Tibial artery (tissue), 4 donors: ENCODE data around the gene DNAI4.
A peak's percentile ranks its signal among the peaks of the same experiment; 100 is the strongest.
"Not testable (repeated sequence)": the region's sequence is repeated elsewhere in the genome, so short reads cannot be mapped to it uniquely, and the experiment has no call there.

Experiments used
- DNase-seq, 2 donors: peaks; one replicate each; pipeline ENCODE4 v3.0.0-alpha.2; 2019
- H3K27ac ChIP-seq, 2 donors: fragments of 200-600 bp; sonication (generic) in 1 of 2; 1 replicate in 1 of 2; 2 replicates in 1 of 2; pipeline ENCODE4 v1.5.1; 2018 to 2019; ENCODE audit warnings: mild to moderate bottlenecking in 1 of 2
- H3K27me3 ChIP-seq, 2 donors: fragments of 200-600 bp; sonication (generic) in 1 of 2; one replicate each; pipeline versions ENCODE4 v1.5.1 to v1.6.0; 2016 to 2019
- H3K36me3 ChIP-seq, 3 donors: fragments of 200-600 bp; sonication (generic) in 2 of 3; one replicate each; pipeline ENCODE4 v1.5.1; 2016 to 2019; ENCODE audit warnings: mild to moderate bottlenecking in 2 of 3
- H3K4me1 ChIP-seq, 4 donors: fragments of 200-600 bp; sonication (generic) in 2 of 4; 1 replicate in 3 of 4; 2 replicates in 1 of 4; pipeline ENCODE4 v1.5.1; 2016 to 2019
- H3K4me3 ChIP-seq, 2 donors: fragments of 200-600 bp; sonication (generic) in 1 of 2; 1 replicate in 1 of 2; 2 replicates in 1 of 2; pipeline ENCODE4 v1.5.1; 2018 to 2019; ENCODE audit warnings: mild to moderate bottlenecking in 2 of 2
- H3K9me3 ChIP-seq, 3 donors: fragments of 200-600 bp; sonication (generic) in 1 of 3; one replicate each; pipeline ENCODE4 v1.5.1; 2016 to 2019
- CTCF ChIP-seq, 2 experiments: fragments of 200-600 bp in 1 of 2; fragments of 450-650 bp in 1 of 2; IDR thresholded peaks; one replicate each; pipeline ENCODE4 v1.5.1; 2017 to 2019; ENCODE audit warnings: antibody characterized with exemption in 2 of 2, mild to moderate bottlenecking in 1 of 2, moderate library complexity in 1 of 2
- intact Hi-C: fragments of 100-400 bp; cut with DNase I; formaldehyde crosslinking; loops from one replicate; pipeline ENCODE4 v1.15.0; 2023; ENCODE audit warnings: low total_unique reads

DNAI4 gene

GRCh38 chr1:66919063-66919462 is 5.6 kb downstream of the DNAI4 start:
- Histone ChIP-seq H3K4me3 (no peak overlapping the region), H3K36me3 (no peaks in the 10 kb centered on the region), H3K27me3 (no peaks in the 10 kb centered on the region), H3K4me1 (peaks cover 0 to 23% (median 15%) of the 10 kb centered on the region in 4 donors), H3K9me3 (no peaks in the 10 kb centered on the region), H3K27ac (peak overlapping the region; percentile 5 to 40)
- TF ChIP-seq CTCF (IDR thresholded peaks at IDR 0.05) = no peak
- intact Hi-C loops = no loop called here
- no peak for DNase-seq

GRCh38 chr1:66917476-66917875 is 7.2 kb downstream of the DNAI4 start:
- Histone ChIP-seq H3K4me1 (peaks cover 0 to 11% (median 2%) of the 10 kb centered on the region in 4 donors), H3K4me3 (no peak overlapping the region), H3K36me3 (no peaks in the 10 kb centered on the region), H3K27me3 (no peaks in the 10 kb centered on the region), H3K27ac (peak overlapping the region in 1 of 2 donors; percentile 5), H3K9me3 (no peaks in the 10 kb centered on the region)
- DNase-seq = no peak
- TF ChIP-seq CTCF (IDR thresholded peaks at IDR 0.05) = no peak
- intact Hi-C loops = no loop called here

GRCh38 chr1:66916320-66916719 is 8.3 kb downstream of the DNAI4 start:
- H3K4me3 ChIP-seq = no peak overlapping the region
- DNase-seq = no peak
- peaks cover 0 to 11% (median 2%) of the 10 kb centered on the region in 4 donors for H3K4me1 ChIP-seq
- no peaks in the 10 kb centered on the region for H3K9me3 ChIP-seq
- no peaks in the 10 kb centered on the region for H3K27me3 ChIP-seq
- TF ChIP-seq CTCF (IDR thresholded peaks at IDR 0.05) = no peak
- no peaks in the 10 kb centered on the region for H3K36me3 ChIP-seq
- intact Hi-C loops = no loop called here
- no peak overlapping the region for H3K27ac ChIP-seq

- DNase-seq, intact Hi-C loops: not testable (repeated sequence)
Measured at GRCh38 chr1:66915203-66915602, 9.5 kb downstream of the DNAI4 start.

GRCh38 chr1:66893712-66894111 is 30.9 kb downstream of the DNAI4 start:
- Histone ChIP-seq H3K9me3 (no peaks in the 10 kb centered on the region), H3K27me3 (no peaks in the 10 kb centered on the region), H3K4me1 (no peaks in the 10 kb centered on the region), H3K4me3 (no peak overlapping the region), H3K36me3 (peaks cover 0 to 8% (median 0%) of the 10 kb centered on the region in 3 donors), H3K27ac (no peak overlapping the region)
- no peak for DNase-seq
- TF ChIP-seq CTCF (IDR thresholded peaks at IDR 0.05) = no peak
- intact Hi-C loops = no loop called here

More at GRCh38 chr1:66915203-66915602, 9.5 kb downstream of the DNAI4 start:
- H3K27me3 ChIP-seq, H3K36me3 ChIP-seq, H3K9me3 ChIP-seq, H3K4me3 ChIP-seq, H3K27ac ChIP-seq: not testable (repeated sequence)
- H3K4me1 ChIP-seq = peaks cover 0 to 11% (median under 1%) of the 10 kb centered on the region in 4 donors

GRCh38 chr1:66890621-66891020 is 34.0 kb downstream of the DNAI4 start:
- Histone ChIP-seq H3K9me3 (no peaks in the 10 kb centered on the region), H3K27me3 (no peaks in the 10 kb centered on the region), H3K27ac (no peak overlapping the region), H3K36me3 (peaks cover 5 to 13% (median 10%) of the 10 kb centered on the region in 3 donors), H3K4me1 (no peaks in the 10 kb centered on the region), H3K4me3 (no peak overlapping the region)
- DNase-seq = no peak
- intact Hi-C loops = no loop called here
- no peak for TF ChIP-seq CTCF (IDR thresholded peaks at IDR 0.05)
